GM12892 (cell line): ENCODE data around the gene HAND2.

Experiments used
- POLR2A ChIP-seq: IDR thresholded peaks from 2 replicates; pipeline ENCODE4 v1.6.1; 2011; ENCODE audit warnings: low read depth, low read length, control low read depth
- TAF1 ChIP-seq: IDR thresholded peaks from 2 replicates; pipeline ENCODE4 v1.6.1; 2011; ENCODE audit warnings: low read depth, mild to moderate bottlenecking, control low read depth, low read length, borderline replicate concordance

- TF ChIP-seq POLR2A (no peak), TAF1 (no peak)
These were observed 8.4 kb downstream of the HAND2 start for GRCh38 chr4:173521467-173522159.
